ENCODE data around the gene PARD3.

Gene PARD3

GRCh38 chr10:34658934-34659333 is 156.2 kb downstream of the PARD3 start:
- H3K4me3 ChIP-seq (ENCODE audit: low read depth in 1 of 2, low read length in 2 of 2), result no peak overlapping the region
- ATAC-seq (ENCODE audit: insufficient read depth, low read depth), result no peak

GRCh38 chr10:34656661-34657060 is 158.4 kb downstream of the PARD3 start:
- H3K9me3 ChIP-seq (ENCODE audit: insufficient read depth, low read length, severe bottlenecking), result no peaks in the 10 kb centered on the region
- H3K36me3 ChIP-seq (ENCODE audit: insufficient read depth, low read length), result no peaks in the 10 kb centered on the region
- no peak for DNase-seq
- H3K4me1 ChIP-seq (ENCODE audit: insufficient read depth, low read length), result no peaks in the 10 kb centered on the region
- no peak overlapping the region for H3K9ac ChIP-seq (ENCODE audit: low read depth, low read length)
- H3K4me2 ChIP-seq (ENCODE audit: insufficient read depth, low read length), result no peak overlapping the region
- TF ChIP-seq EZH2 (IDR thresholded peaks at IDR 0.05; ENCODE audit: borderline replicate concordance, low read depth, low read length, severe bottlenecking) (no peak), CTCF (IDR thresholded peaks at IDR 0.05; ENCODE audit: borderline replicate concordance, extremely low read depth, low read length, poor library complexity, severe bottlenecking) (no peak)
- H4K20me1 ChIP-seq (ENCODE audit: insufficient read depth, low read length), result peaks cover 62% of the 10 kb centered on the region
- no peak for ATAC-seq (ENCODE audit: insufficient read depth, low read depth)
- no peak overlapping the region for H3K4me3 ChIP-seq (ENCODE audit: low read depth in 1 of 2, low read length in 2 of 2)
- no peaks in the 10 kb centered on the region for H3K27me3 ChIP-seq (ENCODE audit: insufficient read depth, low read length, poor library complexity)
- H3K27ac ChIP-seq (ENCODE audit: low read length), result no peak overlapping the region
- no peak overlapping the region for H2AFZ ChIP-seq (ENCODE audit: low read depth, low read length)
- peaks cover 67% of the 10 kb centered on the region for H3K79me2 ChIP-seq (ENCODE audit: insufficient read depth, low read length)

More at GRCh38 chr10:34658934-34659333, 156.2 kb downstream of the PARD3 start:
- Histone ChIP-seq H3K27ac (ENCODE audit: low read length) (no peak overlapping the region), H3K79me2 (ENCODE audit: insufficient read depth, low read length) (peaks cover 61% of the 10 kb centered on the region), H3K9me3 (ENCODE audit: insufficient read depth, low read length, severe bottlenecking) (no peaks in the 10 kb centered on the region), H3K9ac (ENCODE audit: low read depth, low read length) (no peak overlapping the region), H2AFZ (ENCODE audit: low read depth, low read length) (no peak overlapping the region), H4K20me1 (ENCODE audit: insufficient read depth, low read length) (peaks cover 55% of the 10 kb centered on the region), H3K36me3 (ENCODE audit: insufficient read depth, low read length) (no peaks in the 10 kb centered on the region), H3K27me3 (ENCODE audit: insufficient read depth, low read length, poor library complexity) (no peaks in the 10 kb centered on the region), H3K4me2 (ENCODE audit: insufficient read depth, low read length) (no peak overlapping the region), H3K4me1 (ENCODE audit: insufficient read depth, low read length) (no peaks in the 10 kb centered on the region)
- TF ChIP-seq CTCF (IDR thresholded peaks at IDR 0.05; ENCODE audit: borderline replicate concordance, extremely low read depth, low read length, poor library complexity, severe bottlenecking) (no peak), EZH2 (IDR thresholded peaks at IDR 0.05; ENCODE audit: borderline replicate concordance, low read depth, low read length, severe bottlenecking) (no peak)
- DNase-seq, result no peak

GRCh38 chr10:34655286-34656170 is 159.6 kb downstream of the PARD3 start:
- Histone ChIP-seq H3K79me2 (ENCODE audit: insufficient read depth, low read length) (peaks cover 68% of the 10 kb centered on the region), H3K27ac (ENCODE audit: low read length) (no peak overlapping the region), H4K20me1 (ENCODE audit: insufficient read depth, low read length) (peaks cover 62% of the 10 kb centered on the region), H3K36me3 (ENCODE audit: insufficient read depth, low read length) (no peaks in the 10 kb centered on the region), H3K9ac (ENCODE audit: low read depth, low read length) (no peak overlapping the region), H3K4me2 (ENCODE audit: insufficient read depth, low read length) (no peak overlapping the region), H3K27me3 (ENCODE audit: insufficient read depth, low read length, poor library complexity) (no peaks in the 10 kb centered on the region), H3K4me3 (ENCODE audit: low read depth in 1 of 2, low read length in 2 of 2) (no peak overlapping the region), H3K4me1 (ENCODE audit: insufficient read depth, low read length) (no peaks in the 10 kb centered on the region), H3K9me3 (ENCODE audit: insufficient read depth, low read length, severe bottlenecking) (no peaks in the 10 kb centered on the region), H2AFZ (ENCODE audit: low read depth, low read length) (no peak overlapping the region)
- peak; percentile 73 for ATAC-seq (ENCODE audit: insufficient read depth, low read depth)
- TF ChIP-seq CTCF (IDR thresholded peaks at IDR 0.05; ENCODE audit: borderline replicate concordance, extremely low read depth, low read length, poor library complexity, severe bottlenecking) (peak; percentile 84), EZH2 (IDR thresholded peaks at IDR 0.05; ENCODE audit: borderline replicate concordance, low read depth, low read length, severe bottlenecking) (no peak)
- DNase-seq, result peak; percentile 67
